K562 (cell line): ENCODE results near the gene PEX3. TPM values are rescaled to one million over a fixed set of nuclear protein-coding genes. Genes with fewer than 3 reads are reported as not detected.

Source experiments
- ATF6 ChIP-seq: sonication (generic); formaldehyde crosslinking; IDR thresholded peaks from 2 replicates; pipeline ENCODE4 v1.4.0; 2020; ENCODE audit warnings: mild to moderate bottlenecking, missing genetic modification reagents
- CHD7 ChIP-seq: fragments of 200-600 bp; sonication (generic); IDR thresholded peaks from one replicate; pipeline ENCODE4 v1.6.1; 2012; ENCODE audit warnings: mild to moderate bottlenecking, low read depth, low read length, inconsistent platforms
- EP400 ChIP-seq: fragments of 450-650 bp; IDR thresholded peaks from 2 replicates; pipeline ENCODE4 v1.6.1; 2017; ENCODE audit warnings: antibody characterized with exemption, mild to moderate bottlenecking, moderate library complexity
- EWSR1 ChIP-seq: fragments of 450-650 bp; IDR thresholded peaks from 2 replicates; pipeline ENCODE4 v1.6.1; 2018; ENCODE audit warnings: borderline replicate concordance, mild to moderate bottlenecking, low read depth, moderate library complexity; ENCODE audit not compliant: partially characterized antibody
- FOXM1 ChIP-seq, 2 experiments: fragments of 450-650 bp in 1 of 2; sonication (generic) in 1 of 2; formaldehyde crosslinking in 1 of 2; IDR thresholded peaks; 2 replicates each; pipeline versions ENCODE4 v1.6.1 to v1.9.0; 2017 to 2022; ENCODE audit warnings: low read depth in 2 of 2, mild to moderate bottlenecking in 2 of 2, missing genetic modification reagents in 1 of 2, moderate library complexity in 1 of 2
- JUND ChIP-seq, 2 experiments: IDR thresholded peaks; 2 replicates in 1 of 2; 3 replicates in 1 of 2; pipeline ENCODE4 v1.6.1; 2011; ENCODE audit warnings: borderline replicate concordance in 2 of 2, low read depth in 2 of 2, low read length in 2 of 2, improper control_type of control experiment in 1 of 2, missing biosample characterization in 1 of 2, missing genetic modification characterization in 1 of 2, missing genetic modification reagents in 1 of 2
- U2AF2 ChIP-seq: fragments of 200-400 bp; formaldehyde crosslinking; optimal IDR thresholded peaks from 2 replicates; pipeline ENCODE3; 2017; ENCODE audit warnings: low read depth, mild to moderate bottlenecking, low read length
- ZBTB7A ChIP-seq: IDR thresholded peaks from 2 replicates; pipeline ENCODE4 v1.6.1; 2011; ENCODE audit warnings: low read depth, mild to moderate bottlenecking, low read length, moderate library complexity, borderline replicate concordance; ENCODE audit not compliant: control insufficient read depth
- ZNF140 ChIP-seq: fragments of 250-450 bp; sonication (Bioruptor Pico); IDR thresholded peaks from 2 replicates; pipeline ENCODE4 v1.8.0; 2021; ENCODE audit warnings: moderate library complexity, mild to moderate bottlenecking, inconsistent platforms
- ZNF282 ChIP-seq: sonication (generic); formaldehyde crosslinking; IDR thresholded peaks from 2 replicates; pipeline ENCODE4 v1.8.1; 2023; ENCODE audit warnings: missing genetic modification reagents
- ZNF354B ChIP-seq: fragments of 250-450 bp; sonication (Bioruptor Pico); IDR thresholded peaks from 2 replicates; pipeline ENCODE4 v1.4.0; 2020
- polyA plus RNA-seq, 8 experiments: library from polyadenylated mRNA; depleted of rRNA in 4 of 8; stranded (reverse) in 5 of 8; unstranded in 3 of 8; fragments of >200 nt; fragmentation: Nextera tagmentation in 2 of 8; fragmentation: Illumina TruSeq in 1 of 8; extraction: Ambion mirVana in 2 of 8; extraction: Trizol in 1 of 8; gene quantifications; 2 replicates each; pipeline versions ENCODE4 v1.2.1 to v1.2.3, GENCODE V29; 2011 to 2014; ENCODE audit warnings: inconsistent platforms in 1 of 8, missing spikeins in 1 of 8
- total RNA-seq, 7 experiments: library from RNA; depleted of rRNA in 6 of 7; stranded (reverse); fragments of >200 nt in 6 of 7; fragmentation: Illumina TruSeq in 2 of 7; extraction: Trizol in 2 of 7; gene quantifications; 2 replicates each; pipeline versions ENCODE4 v1.2.1 to v1.2.3, GENCODE V29; 2011 to 2021; ENCODE audit warnings: low replicate concordance in 1 of 7

PEX3 gene
- total and polyA plus RNA-seq, 9 of the 15 experiments (the other 6 are each of a cell fraction or from before 2014, with no cell fraction given), result 17.3 to 69.6 (median 32.7) TPM

- peak; percentile 33 for TF ChIP-seq CHD7
- TF ChIP-seq ZNF140, result no peak
- TF ChIP-seq FOXM1 (IDR thresholded peaks at IDR 0.05; ENCODE audit: low read depth), result peak; percentile 75
- peak; percentile 96; the same call in 1 of the 2 replicates for TF ChIP-seq FOXM1 (CRISPR knock-in tag; IDR thresholded peaks at IDR 0.05; ENCODE audit: low read depth)
- no peak for TF ChIP-seq EWSR1
- TF ChIP-seq EP400, result peak; percentile 90
- TF ChIP-seq JUND (IDR thresholded peaks at IDR 0.05; ENCODE audit: borderline replicate concordance, low read depth, low read length), result peak; percentile 77
- peak; percentile 69; the same call in 1 of the 3 replicates for TF ChIP-seq JUND (tag; IDR thresholded peaks at IDR 0.05; ENCODE audit: borderline replicate concordance, low read depth, low read length)
- peak; percentile 34; the same call in 1 of the 2 replicates for TF ChIP-seq ATF6 (CRISPR knock-in tag)
- 0 out of 2 replicates have a peak, but pooled peaks have one; percentile 15 for TF ChIP-seq ZNF282 (CRISPR knock-in tag)
- TF ChIP-seq U2AF2, result no peak
- no peak for TF ChIP-seq ZNF354B (CRISPR knock-in tag)
- peak; percentile 69; the same call in 1 of the 2 replicates for TF ChIP-seq ZBTB7A
Observed at GRCh38 chr6:143450453-143451371, at the start of gene PEX3, which contains the start of gene ADAT2 (continued).
